HUES64 (cell line): Measurements from ENCODE around the gene SYTL1.

Source experiments
- H3K27ac ChIP-seq: 2 replicates; pipeline ENCODE4 v1.7.0; 2013; ENCODE audit warnings: low read depth, low read length, inconsistent platforms
- H3K27me3 ChIP-seq: 2 replicates; pipeline ENCODE4 v1.6.1; 2013; ENCODE audit warnings: mild to moderate bottlenecking, low read length; ENCODE audit not compliant: insufficient read depth
- H3K36me3 ChIP-seq: 2 replicates; pipeline ENCODE4 v1.6.1; 2013; ENCODE audit warnings: mild to moderate bottlenecking, low read length; ENCODE audit not compliant: insufficient read depth
- H3K4me1 ChIP-seq: 2 replicates; pipeline ENCODE4 v1.6.1; 2013; ENCODE audit warnings: mild to moderate bottlenecking, low read length, moderate library complexity; ENCODE audit not compliant: insufficient read depth
- H3K4me3 ChIP-seq: 2 replicates; pipeline ENCODE4 v1.5.1; 2013; ENCODE audit warnings: mild to moderate bottlenecking, low read length, moderate library complexity
- H3K9ac ChIP-seq: 2 replicates; pipeline ENCODE4 v1.6.1; 2013; ENCODE audit warnings: mild to moderate bottlenecking, low read depth, low read length
- H3K9me3 ChIP-seq: 2 replicates; pipeline ENCODE4 v1.6.1; 2013; ENCODE audit warnings: low read depth, low read length; ENCODE audit not compliant: insufficient read depth
- WGBS: fragments of 150-250, 120-280 bp; methylation state at CpG from one replicate; pipeline ENCODE4 v1.1.7; 2013; ENCODE audit warnings: missing lambda C conversion rate; 5-methylcytosine and 5-hydroxymethylcytosine counted together

Gene SYTL1

DNA sequence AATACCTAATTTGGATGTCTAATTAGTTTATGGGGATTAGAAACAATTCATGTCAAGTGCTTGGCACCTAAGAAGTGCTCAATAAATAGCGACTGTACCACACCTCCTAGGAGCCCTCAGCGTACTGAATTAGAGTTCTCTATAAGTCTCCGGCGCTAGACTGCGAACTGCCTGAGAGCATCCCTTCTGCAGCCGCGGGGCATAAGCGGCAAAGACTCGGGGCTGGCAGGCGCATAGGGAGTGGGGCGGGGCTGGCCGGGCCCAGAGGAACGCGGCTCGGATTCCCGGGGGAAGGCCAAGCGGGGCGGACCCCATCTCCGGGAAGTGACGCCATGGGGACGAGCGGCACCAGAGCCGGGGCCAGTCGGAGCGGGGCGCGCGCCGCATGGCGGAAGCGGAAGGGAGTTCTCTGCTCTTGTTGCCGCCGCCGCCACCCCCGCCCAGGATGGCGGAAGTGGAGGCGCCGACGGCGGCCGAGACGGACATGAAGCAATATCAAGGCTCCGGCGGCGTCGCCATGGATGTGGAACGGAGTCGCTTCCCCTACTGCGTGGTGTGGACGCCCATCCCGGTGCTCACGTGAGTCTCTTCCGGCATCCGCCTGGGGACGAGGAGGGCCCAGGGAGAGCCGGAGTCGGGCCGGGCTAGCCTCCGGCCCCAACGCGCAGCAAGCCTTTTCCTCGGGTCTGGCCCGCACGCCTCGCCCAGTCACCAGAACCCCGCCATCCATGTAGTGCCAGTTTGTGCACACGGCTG, 19.8 kb upstream of the SYTL1 start, which contains the start of gene TMEM222:
Gene TMEM222, plus strand, starts transcription at position 351 of the 756 bp plus-strand sequence. Its CDS starts 35 bp downstream, at position 386.
- peak within 1 kb of the TSS; percentile 89 for H3K27ac ChIP-seq
- under 1% methylated on average over 67 of the region's 67 CpGs for WGBS
- peak within 1 kb of the TSS; percentile 98 for H3K4me3 ChIP-seq
- H3K9ac ChIP-seq = peak within 1 kb of the TSS; percentile 96
- H3K9me3 ChIP-seq = no peaks in the 10 kb centered on the region
- H3K4me1 ChIP-seq = peaks cover 11% of the 10 kb centered on the region
- H3K27me3 ChIP-seq = no peaks in the 10 kb centered on the region
- H3K36me3 ChIP-seq = peaks cover 28% of the 10 kb centered on the region

DNA sequence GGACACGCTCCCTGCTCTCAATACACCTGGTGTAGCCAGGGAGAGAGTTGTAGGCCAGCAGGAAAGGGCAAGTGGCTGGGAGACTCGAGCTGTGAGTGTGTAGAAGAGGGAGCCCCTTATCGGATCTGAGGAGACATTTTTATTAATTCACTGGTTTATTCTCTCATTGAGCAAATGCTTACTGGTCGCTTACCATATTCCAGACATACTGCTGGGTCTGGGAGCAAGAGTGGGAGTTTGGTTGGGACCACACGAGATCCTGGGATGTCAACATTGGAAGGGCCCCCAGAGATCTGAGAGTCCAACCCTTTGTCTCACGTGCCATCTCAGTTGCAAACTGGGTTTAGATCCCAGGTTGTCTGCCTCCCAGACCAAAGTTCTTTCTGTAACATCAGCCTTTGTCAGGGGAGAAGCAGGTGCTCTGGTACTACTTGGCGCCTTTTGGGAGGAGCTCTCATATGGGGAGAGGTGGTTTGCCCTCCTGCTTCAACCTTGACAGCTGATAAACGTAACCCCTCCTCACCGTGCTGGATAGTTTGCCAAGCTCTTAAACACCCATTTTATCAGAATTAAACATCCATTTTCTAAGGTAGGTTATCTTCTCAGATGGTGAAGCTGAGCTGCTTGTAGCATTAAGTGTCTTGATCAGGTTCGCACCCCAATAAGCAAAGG, 19.1 kb upstream of the SYTL1 start:
- Histone ChIP-seq H3K9ac (peak overlapping the region; percentile 96), H3K4me1 (peaks cover 11% of the 10 kb centered on the region)
- 19% methylated on average over 8 of the region's 10 CpGs for WGBS

DNA sequence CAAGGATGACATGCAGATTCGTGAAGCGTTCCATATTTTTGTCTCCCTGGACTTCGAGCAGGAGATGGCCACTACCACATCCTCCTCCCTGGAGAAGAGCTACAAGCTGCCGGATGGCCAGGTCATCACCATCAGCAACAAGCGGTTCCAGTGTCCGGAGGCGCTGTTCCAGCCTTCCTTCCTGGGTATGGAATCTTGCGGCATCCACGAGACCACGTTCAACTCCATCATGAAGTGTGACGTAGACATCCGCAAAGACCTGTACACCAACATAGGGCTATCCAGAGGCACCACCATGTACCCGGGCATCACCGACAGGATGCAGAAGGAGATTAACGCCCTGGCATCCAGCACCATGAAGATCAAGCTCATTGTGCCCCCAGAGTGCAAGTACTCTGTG, 16.5 kb upstream of the SYTL1 start:
- no peaks in the 10 kb centered on the region for H3K9me3 ChIP-seq
- WGBS = 96% methylated on average over 15 of the region's 15 CpGs
- no peak overlapping the region for H3K9ac ChIP-seq
- H3K36me3 ChIP-seq = peaks cover 43% of the 10 kb centered on the region
- no peaks in the 10 kb centered on the region for H3K27me3 ChIP-seq
- peaks cover 11% of the 10 kb centered on the region for H3K4me1 ChIP-seq
- no peak overlapping the region for H3K27ac ChIP-seq
- H3K4me3 ChIP-seq = no peak overlapping the region

More for the DNA sequence above, 19.1 kb upstream of the SYTL1 start:
- peak overlapping the region; percentile 89 for H3K27ac ChIP-seq
- peak overlapping the region; percentile 98 for H3K4me3 ChIP-seq
- H3K36me3 ChIP-seq = peaks cover 29% of the 10 kb centered on the region
- no peaks in the 10 kb centered on the region for H3K9me3 ChIP-seq
- H3K27me3 ChIP-seq = no peaks in the 10 kb centered on the region

DNA sequence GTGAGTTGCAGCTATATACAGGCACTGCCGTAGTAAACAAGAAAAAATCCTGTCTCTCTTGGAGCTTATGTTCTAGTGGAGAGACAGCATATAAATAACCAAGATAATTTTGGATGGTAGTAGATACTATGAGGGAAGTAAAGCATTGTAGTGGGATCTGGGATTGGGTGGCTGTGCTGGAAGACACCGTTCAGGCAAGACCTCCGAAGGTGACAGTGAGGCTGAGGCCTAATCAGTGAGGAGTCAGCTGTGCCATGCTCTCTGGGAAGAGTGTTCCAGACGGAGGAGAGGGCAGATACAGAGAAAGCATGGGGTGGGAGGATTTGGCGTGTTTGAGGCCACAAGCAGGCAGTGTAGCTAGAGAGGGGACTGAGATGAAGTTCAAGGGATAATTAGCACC, 13.9 kb upstream of the SYTL1 start:
- peaks cover 62% of the 10 kb centered on the region for H3K36me3 ChIP-seq
- 93% methylated on average over 5 of the region's 5 CpGs for WGBS

DNA sequence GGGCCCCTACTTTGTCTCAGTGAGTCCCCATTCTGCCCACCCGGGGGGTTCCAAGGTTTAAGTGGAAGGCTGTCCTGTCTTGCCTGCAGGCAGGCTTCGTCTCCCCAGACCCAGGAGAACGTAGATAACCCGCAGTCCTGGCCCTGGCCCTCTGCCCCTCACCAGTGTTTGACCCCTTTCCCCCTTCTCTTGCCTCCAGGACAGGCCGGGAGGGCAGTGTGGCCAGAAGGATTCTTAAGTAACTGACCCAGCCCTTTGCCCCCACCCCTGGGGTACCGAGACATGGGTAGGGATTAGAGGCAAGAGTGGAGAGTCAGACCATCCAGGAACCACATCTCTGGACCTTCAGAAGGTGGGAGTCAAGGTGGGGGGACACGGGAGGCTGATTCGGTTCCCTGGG, 11.0 kb upstream of the SYTL1 start:
- Histone ChIP-seq H3K4me1 (no peaks in the 10 kb centered on the region), H3K27ac (no peak overlapping the region), H3K36me3 (peaks cover 73% of the 10 kb centered on the region), H3K9ac (no peak overlapping the region), H3K4me3 (no peak overlapping the region), H3K9me3 (no peaks in the 10 kb centered on the region), H3K27me3 (no peaks in the 10 kb centered on the region)
- WGBS = 93% methylated on average over 8 of the region's 8 CpGs

More for the DNA sequence above, 13.9 kb upstream of the SYTL1 start:
- Histone ChIP-seq H3K9ac (no peak overlapping the region), H3K4me1 (peaks cover 7% of the 10 kb centered on the region), H3K27me3 (no peaks in the 10 kb centered on the region), H3K27ac (no peak overlapping the region), H3K4me3 (no peak overlapping the region), H3K9me3 (no peaks in the 10 kb centered on the region)

DNA sequence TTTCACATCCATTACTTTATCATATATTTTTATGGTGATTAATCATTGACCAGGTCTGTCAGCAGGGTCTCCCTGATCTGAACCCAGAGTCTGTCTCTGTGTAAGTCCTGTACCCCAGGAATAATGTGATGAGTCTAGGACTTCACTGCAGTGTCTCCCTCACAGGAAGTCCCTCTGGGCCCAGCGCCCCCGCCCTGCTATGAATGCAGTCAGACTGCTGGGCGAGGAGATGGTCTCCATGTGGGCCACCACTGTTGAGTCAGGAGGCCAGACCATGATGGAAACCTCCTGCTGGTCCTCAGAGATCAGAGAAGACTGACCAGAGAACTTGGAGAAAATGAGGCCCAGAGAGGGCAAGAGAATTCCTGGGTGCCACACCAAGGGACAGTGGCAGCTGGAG, 10.4 kb upstream of the SYTL1 start:
- WGBS = 94% methylated on average over 3 of the region's 3 CpGs
- no peaks in the 10 kb centered on the region for H3K4me1 ChIP-seq
- no peak overlapping the region for H3K9ac ChIP-seq
- no peaks in the 10 kb centered on the region for H3K27me3 ChIP-seq
- no peaks in the 10 kb centered on the region for H3K9me3 ChIP-seq
- no peak overlapping the region for H3K27ac ChIP-seq
- peaks cover 70% of the 10 kb centered on the region for H3K36me3 ChIP-seq
- H3K4me3 ChIP-seq = no peak overlapping the region

DNA sequence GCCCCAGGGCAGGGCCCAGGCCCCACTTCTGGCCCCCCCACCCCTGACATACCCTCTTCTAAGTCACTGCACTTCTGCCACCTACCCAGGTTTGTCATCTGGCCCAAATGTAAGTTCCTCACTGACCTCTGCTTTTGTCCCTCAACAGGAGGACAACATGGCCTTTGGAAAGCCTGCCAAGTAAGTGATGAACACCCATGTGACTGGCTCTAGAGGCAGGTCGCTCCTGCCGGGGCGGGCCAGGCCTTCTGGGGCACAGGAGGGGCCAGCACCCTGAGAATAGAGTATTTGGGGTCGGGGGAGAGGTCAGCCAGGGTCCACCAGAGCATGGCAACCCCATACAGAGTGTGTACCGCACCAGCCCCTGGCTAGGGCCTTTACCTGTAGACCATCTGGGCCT, 9.9 kb upstream of the SYTL1 start:
- Histone ChIP-seq H3K9me3 (no peaks in the 10 kb centered on the region), H3K27ac (no peak overlapping the region), H3K36me3 (peaks cover 65% of the 10 kb centered on the region), H3K27me3 (no peaks in the 10 kb centered on the region), H3K4me1 (no peaks in the 10 kb centered on the region), H3K4me3 (no peak overlapping the region), H3K9ac (no peak overlapping the region)
- 93% methylated on average over 5 of the region's 5 CpGs for WGBS

DNA sequence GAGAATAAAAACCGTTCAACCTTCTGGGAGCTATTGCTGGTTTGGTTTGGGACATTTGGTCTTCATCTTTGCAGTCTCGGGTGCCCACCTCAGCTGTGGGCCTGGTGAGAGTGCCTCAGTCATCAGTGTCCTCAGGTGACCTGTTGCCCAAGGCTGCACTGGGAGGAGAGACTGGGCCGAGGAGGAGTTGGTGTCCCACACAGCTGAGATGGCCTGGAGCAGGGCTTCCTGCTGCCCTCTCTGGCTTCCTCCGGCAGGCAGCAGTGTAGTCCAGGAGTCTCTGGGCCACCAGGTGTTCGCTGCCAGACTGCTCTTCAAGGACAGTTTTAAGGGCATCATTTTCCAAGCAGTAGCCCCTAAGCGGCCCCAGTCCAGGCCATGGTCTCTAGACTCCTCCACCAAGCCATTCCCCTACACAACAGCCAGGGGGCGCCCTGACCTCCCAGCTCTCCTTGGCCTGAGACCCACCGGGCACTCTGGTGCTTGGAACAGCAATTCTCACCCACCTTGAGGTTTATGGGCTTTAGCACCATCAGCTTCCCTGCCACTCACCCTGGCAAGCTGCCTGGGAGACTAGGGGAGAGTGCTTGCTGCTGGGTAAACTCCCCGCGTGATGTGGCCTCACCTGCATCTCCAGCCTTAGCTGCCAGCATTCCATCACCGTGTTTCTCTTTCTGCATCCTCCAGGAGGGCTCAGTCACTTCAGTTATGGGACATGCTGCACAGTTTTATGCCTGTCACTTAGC, 9.1 kb upstream of the SYTL1 start:
- Histone ChIP-seq H3K36me3 (peaks cover 62% of the 10 kb centered on the region), H3K27ac (no peak overlapping the region), H3K9me3 (no peaks in the 10 kb centered on the region), H3K4me3 (no peak overlapping the region), H3K27me3 (no peaks in the 10 kb centered on the region), H3K9ac (no peak overlapping the region), H3K4me1 (no peaks in the 10 kb centered on the region)
- 75% methylated on average over 11 of the region's 11 CpGs for WGBS

DNA sequence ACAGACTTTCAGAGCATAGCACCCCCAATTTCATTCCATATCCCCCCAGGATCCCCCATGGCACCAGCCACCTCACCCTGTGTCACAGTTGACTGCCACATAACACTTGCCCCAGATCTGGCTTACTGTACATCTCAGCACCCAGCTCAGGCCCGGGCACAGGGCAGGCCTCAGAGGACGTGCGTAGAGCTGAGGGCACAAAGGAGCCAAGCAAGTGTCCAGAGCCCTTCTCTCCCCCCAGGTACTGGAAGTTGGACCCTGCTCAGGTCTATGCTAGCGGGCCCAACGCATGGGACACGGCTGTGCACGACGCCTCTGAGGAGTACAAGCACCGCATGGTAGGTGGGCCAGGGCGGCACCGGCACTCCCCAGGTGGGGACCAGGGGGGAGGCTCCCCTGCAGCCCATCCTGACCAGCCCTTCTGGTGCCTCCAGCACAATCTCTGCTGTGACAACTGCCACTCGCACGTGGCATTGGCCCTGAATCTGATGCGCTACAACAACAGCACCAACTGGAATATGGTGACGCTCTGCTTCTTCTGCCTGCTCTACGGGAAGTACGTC, 8.0 kb upstream of the SYTL1 start:
- Histone ChIP-seq H3K4me3 (no peak overlapping the region), H3K9me3 (no peaks in the 10 kb centered on the region), H3K4me1 (no peaks in the 10 kb centered on the region), H3K27ac (no peak overlapping the region), H3K36me3 (peaks cover 52% of the 10 kb centered on the region), H3K9ac (no peak overlapping the region), H3K27me3 (no peaks in the 10 kb centered on the region)
- 96% methylated on average over 17 of the region's 17 CpGs for WGBS

DNA sequence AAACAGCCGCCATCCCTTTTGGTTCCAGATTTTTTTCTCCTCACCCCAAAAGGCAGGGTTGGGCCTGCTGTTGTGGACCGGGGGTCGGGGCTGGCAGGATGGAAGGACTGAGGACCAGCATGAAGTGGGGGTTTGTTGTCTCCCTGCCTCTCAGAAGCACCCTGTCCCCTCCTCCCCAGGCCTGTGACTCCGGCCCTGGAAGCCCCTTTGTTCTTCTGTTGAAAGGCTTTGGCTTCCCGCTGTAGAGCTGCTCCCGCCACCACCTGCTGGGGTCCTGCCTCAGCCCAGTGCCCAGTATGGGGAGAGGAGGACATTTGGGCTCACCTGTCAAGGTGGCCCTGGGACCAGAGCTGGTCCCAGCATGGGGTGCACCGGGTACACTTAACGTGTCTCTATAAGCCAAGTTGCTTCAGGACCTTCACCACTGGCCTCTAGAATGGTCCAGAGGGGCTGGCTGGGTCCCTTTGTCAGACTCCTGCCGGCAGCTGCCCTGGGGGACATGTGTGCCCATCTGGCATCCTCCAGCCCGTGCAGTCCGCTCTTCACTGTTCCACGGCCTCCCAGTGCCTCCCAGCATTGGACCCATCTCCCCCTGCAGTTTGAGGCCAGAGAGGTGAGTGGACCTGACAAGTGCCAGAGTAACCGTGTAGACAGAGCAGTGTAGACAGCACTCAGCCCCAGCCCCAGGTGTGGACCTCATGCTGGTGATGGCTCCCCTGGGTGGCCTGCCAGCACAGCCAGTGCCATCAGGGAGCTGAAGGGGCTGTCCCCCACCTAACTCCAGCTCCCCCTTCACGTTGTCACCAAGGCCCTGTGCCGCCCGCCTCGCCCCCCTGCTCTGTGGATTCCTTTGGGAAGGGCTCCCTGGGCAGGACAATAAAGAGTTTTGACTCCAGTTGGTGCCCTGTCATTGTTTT, 6.1 kb upstream of the SYTL1 start:
- H3K36me3 ChIP-seq = peaks cover 46% of the 10 kb centered on the region
- H3K9me3 ChIP-seq = no peaks in the 10 kb centered on the region
- no peak overlapping the region for H3K4me3 ChIP-seq
- WGBS = 93% methylated on average over 17 of the region's 17 CpGs
- no peak overlapping the region for H3K9ac ChIP-seq
- H3K27ac ChIP-seq = no peak overlapping the region
- H3K4me1 ChIP-seq = peaks cover 3% of the 10 kb centered on the region; the same call in 1 of the 2 replicates
- H3K27me3 ChIP-seq = no peaks in the 10 kb centered on the region
